HG03469 (cell line): Measurements from ENCODE around the gene SFXN5.
"Not testable (repeated sequence)": the region's sequence is repeated elsewhere in the genome, so short reads cannot be mapped to it uniquely, and the experiment has no call there.

Experiments used
- ATAC-seq: cut with Tn5 transposase; IDR thresholded peaks from one replicate; pipeline ENCODE4 v1.9.1; 2021; ENCODE audit warnings: mild to moderate bottlenecking, moderate library complexity, moderate number of reproducible peaks; ENCODE audit not compliant: unreplicated experiment

SFXN5 gene

GRCh38 chr2:73078457-73079411 is 7.2 kb upstream of the SFXN5 start:
- no peak for ATAC-seq

- ATAC-seq: no peak
Measured at GRCh38 chr2:73077424-73077795, 5.9 kb upstream of the SFXN5 start.

GRCh38 chr2:73076701-73077423 is 5.3 kb upstream of the SFXN5 start:
- ATAC-seq: no peak

- no peak for ATAC-seq
Measured at GRCh38 chr2:73075477-73076373, 4.2 kb upstream of the SFXN5 start.

GRCh38 chr2:73074110-73075069 is 2.9 kb upstream of the SFXN5 start:
- no peak for ATAC-seq

GRCh38 chr2:73072416-73072815 is 904 bp upstream of the SFXN5 start:
- no peak for ATAC-seq

- ATAC-seq: no peak
Measured at GRCh38 chr2:73072129-73072395, 550 bp upstream of the SFXN5 start.

GRCh38 chr2:73070643-73071359 is 711 bp downstream of the SFXN5 start:
- peak; percentile 10 for ATAC-seq

GRCh38 chr2:73069855-73070642 is 1.5 kb downstream of the SFXN5 start:
- no peak for ATAC-seq

GRCh38 chr2:73069041-73069854 is 2.3 kb downstream of the SFXN5 start:
- no peak for ATAC-seq

GRCh38 chr2:73068147-73068546 is 3.4 kb downstream of the SFXN5 start:
- no peak for ATAC-seq

- no peak for ATAC-seq
Measured at GRCh38 chr2:73067043-73067442, 4.5 kb downstream of the SFXN5 start.

- not testable (repeated sequence) for ATAC-seq
Measured at GRCh38 chr2:73065070-73065469, 6.4 kb downstream of the SFXN5 start.

GRCh38 chr2:73063909-73064875 is 7.3 kb downstream of the SFXN5 start:
- ATAC-seq: no peak

- no peak for ATAC-seq
Measured at GRCh38 chr2:73063472-73063871, 8.0 kb downstream of the SFXN5 start.

- no peak for ATAC-seq
Measured at GRCh38 chr2:73059106-73059505, 12.4 kb downstream of the SFXN5 start.

GRCh38 chr2:73054980-73055379 is 16.5 kb downstream of the SFXN5 start:
- ATAC-seq: no peak
